ENCODE data around the gene ADCY1.

The ADCY1 gene

GRCh38 chr7:45594745-45595535 lies 20.8 kb downstream of the ADCY1 start:
- DNase-seq (ENCODE audit: low spot score), result peak; percentile 21

GRCh38 chr7:45595809-45596664 lies 21.9 kb downstream of the ADCY1 start:
- DNase-seq (ENCODE audit: low spot score), result peak; percentile 29

GRCh38 chr7:45596665-45597095 lies 22.5 kb downstream of the ADCY1 start:
- DNase-seq (ENCODE audit: low spot score), result no peak

GRCh38 chr7:45597286-45597984 lies 23.3 kb downstream of the ADCY1 start:
- no peak for DNase-seq (ENCODE audit: low spot score)

GRCh38 chr7:45598886-45599520 lies 24.8 kb downstream of the ADCY1 start:
- DNase-seq (ENCODE audit: low spot score), result peak; percentile 37

GRCh38 chr7:45599851-45600706 lies 25.9 kb downstream of the ADCY1 start:
- DNase-seq (ENCODE audit: low spot score), result no peak

- no peak for DNase-seq (ENCODE audit: low spot score)
Observed at GRCh38 chr7:45601094-45601493, 26.9 kb downstream of the ADCY1 start.

GRCh38 chr7:45601816-45602540 lies 27.8 kb downstream of the ADCY1 start:
- DNase-seq (ENCODE audit: low spot score), result peak; percentile 23

GRCh38 chr7:45606050-45606449 lies 31.9 kb downstream of the ADCY1 start:
- no peak for DNase-seq (ENCODE audit: low spot score)

- DNase-seq (ENCODE audit: low spot score), result no peak
Observed at GRCh38 chr7:45606931-45607330, 32.8 kb downstream of the ADCY1 start.

- no peak for DNase-seq (ENCODE audit: low spot score)
Observed at GRCh38 chr7:45609180-45609579, 35.0 kb downstream of the ADCY1 start.

GRCh38 chr7:45610019-45610418 lies 35.9 kb downstream of the ADCY1 start:
- DNase-seq (ENCODE audit: low spot score), result peak; percentile 37

- no peak for DNase-seq (ENCODE audit: low spot score)
Observed at GRCh38 chr7:45610660-45611299, 36.6 kb downstream of the ADCY1 start.

- DNase-seq (ENCODE audit: low spot score), result peak; percentile 42
Observed at GRCh38 chr7:45617166-45617565, 43.0 kb downstream of the ADCY1 start.

- no peak for DNase-seq (ENCODE audit: low spot score)
Observed at GRCh38 chr7:45622058-45622457, 47.9 kb downstream of the ADCY1 start.

GRCh38 chr7:45623157-45623556 lies 49.0 kb downstream of the ADCY1 start:
- no peak for DNase-seq (ENCODE audit: low spot score)

- DNase-seq (ENCODE audit: low spot score), result no peak
Observed at GRCh38 chr7:45623740-45624391, 49.7 kb downstream of the ADCY1 start.

GRCh38 chr7:45624392-45624760 lies 50.2 kb downstream of the ADCY1 start:
- no peak for DNase-seq (ENCODE audit: low spot score)

- DNase-seq (ENCODE audit: low spot score), result no peak
Observed at GRCh38 chr7:45625067-45625466, 50.9 kb downstream of the ADCY1 start.
